Measurements from ENCODE around the gene COPB1.
A peak's percentile ranks its signal among the peaks of the same experiment; 100 is the strongest.

The COPB1 gene

DNA sequence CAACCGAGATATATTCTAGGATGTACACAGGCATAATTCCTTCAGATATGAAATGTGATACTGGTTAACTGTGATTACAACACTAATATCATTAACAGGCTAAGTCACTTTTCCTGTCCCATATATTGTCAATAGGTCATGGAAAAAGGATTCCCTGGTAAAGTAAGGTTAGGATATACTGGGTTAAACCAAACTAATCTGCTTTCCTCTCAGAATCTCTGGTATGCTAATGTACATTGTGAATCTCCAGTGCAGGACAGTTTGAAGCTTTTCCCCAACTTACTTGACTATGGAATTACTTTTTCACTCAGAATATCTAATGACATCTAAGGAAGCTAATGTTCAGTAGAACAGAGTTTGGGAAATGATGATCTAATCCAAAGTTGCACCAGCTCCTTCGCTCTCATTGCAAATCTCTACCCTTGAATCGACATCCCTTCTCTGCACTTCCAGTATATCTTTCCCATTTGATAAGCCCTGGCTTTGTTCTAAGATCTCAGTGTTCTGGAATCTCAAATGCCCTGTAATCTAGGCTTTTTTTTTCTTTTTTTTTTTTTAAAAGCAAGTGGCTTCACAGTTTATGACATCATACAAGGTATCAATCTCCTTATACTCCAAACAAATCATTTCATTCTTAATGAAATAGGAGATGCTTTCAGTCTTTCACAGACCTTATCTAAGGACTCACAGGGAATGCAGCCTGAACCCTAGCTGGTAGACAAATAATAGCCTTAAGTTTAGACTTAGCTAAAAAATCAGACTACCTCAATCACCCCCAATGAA lies 43.8 kb downstream of the COPB1 start:
- no peaks in the 10 kb centered on the region for H3K27me3 ChIP-seq (ENCODE audit: insufficient read depth, low read length, poor library complexity, severe bottlenecking)

DNA sequence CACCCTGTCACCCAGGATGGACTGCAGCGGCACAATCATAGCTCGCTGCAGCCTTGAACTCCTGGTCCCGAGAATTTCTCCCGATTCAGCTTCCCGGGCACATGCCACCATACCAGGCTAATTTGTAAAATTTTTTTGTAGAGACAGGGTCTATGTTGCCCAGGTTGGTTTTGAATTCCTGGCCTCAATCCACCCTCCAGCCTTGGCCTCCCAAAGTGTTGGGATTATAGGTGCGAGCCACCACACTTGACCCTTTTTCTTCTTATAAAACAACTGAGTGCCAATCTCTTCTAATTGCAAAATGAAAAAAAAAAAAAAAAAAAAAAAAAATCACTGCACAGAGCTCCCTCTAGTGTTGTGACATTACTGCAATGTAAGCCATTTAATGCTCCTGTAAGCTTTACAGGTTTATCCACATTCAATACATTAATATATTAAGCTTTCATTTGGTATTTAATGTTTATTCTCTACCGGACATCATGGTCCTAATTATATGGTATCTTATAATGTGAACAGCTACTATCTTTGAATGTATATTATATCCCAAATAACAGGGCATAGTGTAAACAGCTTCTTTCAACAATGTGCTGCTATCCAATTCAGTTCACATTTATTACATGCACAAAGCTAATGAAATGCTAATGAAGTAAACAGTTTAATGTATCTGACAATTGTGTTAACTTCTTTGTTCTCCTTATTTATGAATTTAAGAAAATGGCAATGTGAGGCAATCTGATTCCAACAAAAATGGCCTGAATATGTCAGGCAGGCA lies 44.6 kb downstream of the COPB1 start:
- H3K9me2 ChIP-seq (replicated peaks; ENCODE audit: low read depth, low read length): no peaks in the 10 kb centered on the region
- no peaks in the 10 kb centered on the region for H3K27me3 ChIP-seq (ENCODE audit: insufficient read depth, low read length, poor library complexity, severe bottlenecking)
- H2AFZ ChIP-seq (ENCODE audit: low read length): no peak overlapping the region
- H3K9ac ChIP-seq (ENCODE audit: low read depth, low read length, poor library complexity, severe bottlenecking): no peak overlapping the region
- peaks cover 37% of the 10 kb centered on the region; the same call in 1 of the 2 replicates for H3K36me3 ChIP-seq (ENCODE audit: insufficient read depth, low read length)
- H3K4me3 ChIP-seq (ENCODE audit: low read length, poor library complexity, severe bottlenecking): no peak overlapping the region
- H3K79me2 ChIP-seq (ENCODE audit: insufficient read depth, low read length): no peaks in the 10 kb centered on the region
- H3K4me1 ChIP-seq (ENCODE audit: insufficient read depth, low read length, poor library complexity, severe bottlenecking): peaks cover 2% of the 10 kb centered on the region
- H3K4me2 ChIP-seq (ENCODE audit: low read depth, low read length, poor library complexity, severe bottlenecking): no peak overlapping the region
- H4K20me1 ChIP-seq (ENCODE audit: insufficient read depth, low read length, poor library complexity, severe bottlenecking): no peaks in the 10 kb centered on the region
- no peak for TF ChIP-seq EZH2phosphoT487 (IDR thresholded peaks at IDR 0.05; ENCODE audit: borderline replicate concordance)
- TF ChIP-seq, protein P1, sequence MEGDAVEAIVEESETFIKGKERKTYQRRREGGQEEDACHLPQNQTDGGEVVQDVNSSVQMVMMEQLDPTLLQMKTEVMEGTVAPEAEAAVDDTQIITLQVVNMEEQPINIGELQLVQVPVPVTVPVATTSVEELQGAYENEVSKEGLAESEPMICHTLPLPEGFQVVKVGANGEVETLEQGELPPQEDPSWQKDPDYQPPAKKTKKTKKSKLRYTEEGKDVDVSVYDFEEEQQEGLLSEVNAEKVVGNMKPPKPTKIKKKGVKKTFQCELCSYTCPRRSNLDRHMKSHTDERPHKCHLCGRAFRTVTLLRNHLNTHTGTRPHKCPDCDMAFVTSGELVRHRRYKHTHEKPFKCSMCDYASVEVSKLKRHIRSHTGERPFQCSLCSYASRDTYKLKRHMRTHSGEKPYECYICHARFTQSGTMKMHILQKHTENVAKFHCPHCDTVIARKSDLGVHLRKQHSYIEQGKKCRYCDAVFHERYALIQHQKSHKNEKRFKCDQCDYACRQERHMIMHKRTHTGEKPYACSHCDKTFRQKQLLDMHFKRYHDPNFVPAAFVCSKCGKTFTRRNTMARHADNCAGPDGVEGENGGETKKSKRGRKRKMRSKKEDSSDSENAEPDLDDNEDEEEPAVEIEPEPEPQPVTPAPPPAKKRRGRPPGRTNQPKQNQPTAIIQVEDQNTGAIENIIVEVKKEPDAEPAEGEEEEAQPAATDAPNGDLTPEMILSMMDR (conservative IDR thresholded peaks at IDR 0.05; ENCODE audit: low read length): peak; percentile 78
- no peaks in the 10 kb centered on the region for H3K9me3 ChIP-seq (ENCODE audit: insufficient read depth, low read depth, low read length)
- no peaks in the 10 kb centered on the region for H3F3A ChIP-seq (ENCODE audit: low read depth)

More for the DNA sequence above, 43.8 kb downstream of the COPB1 start:
- peaks cover 2% of the 10 kb centered on the region for H3K4me1 ChIP-seq (ENCODE audit: insufficient read depth, low read length, poor library complexity, severe bottlenecking)
- no peaks in the 10 kb centered on the region for H4K20me1 ChIP-seq (ENCODE audit: insufficient read depth, low read length, poor library complexity, severe bottlenecking)
- H3F3A ChIP-seq (ENCODE audit: low read depth): no peaks in the 10 kb centered on the region
- TF ChIP-seq, protein P1 (conservative IDR thresholded peaks at IDR 0.05; ENCODE audit: low read length): no peak
- TF ChIP-seq EZH2phosphoT487 (IDR thresholded peaks at IDR 0.05; ENCODE audit: borderline replicate concordance): no peak
- H3K9me3 ChIP-seq (ENCODE audit: insufficient read depth, low read depth, low read length): no peaks in the 10 kb centered on the region
- H3K9ac ChIP-seq (ENCODE audit: low read depth, low read length, poor library complexity, severe bottlenecking): no peak overlapping the region
- H2AFZ ChIP-seq (ENCODE audit: low read length): no peak overlapping the region
- no peak overlapping the region for H3K4me3 ChIP-seq (ENCODE audit: low read length, poor library complexity, severe bottlenecking)
- peaks cover 44% of the 10 kb centered on the region; the same call in 1 of the 2 replicates for H3K36me3 ChIP-seq (ENCODE audit: insufficient read depth, low read length)
- H3K79me2 ChIP-seq (ENCODE audit: insufficient read depth, low read length): no peaks in the 10 kb centered on the region
- no peaks in the 10 kb centered on the region for H3K9me2 ChIP-seq (replicated peaks; ENCODE audit: low read depth, low read length)
- H3K4me2 ChIP-seq (ENCODE audit: low read depth, low read length, poor library complexity, severe bottlenecking): no peak overlapping the region

- no peak overlapping the region for H3K4me3 ChIP-seq (ENCODE audit: low read length, poor library complexity, severe bottlenecking)
- H2AFZ ChIP-seq (ENCODE audit: low read length): no peak overlapping the region
- no peaks in the 10 kb centered on the region for H4K20me1 ChIP-seq (ENCODE audit: insufficient read depth, low read length, poor library complexity, severe bottlenecking)
- peaks cover 6% of the 10 kb centered on the region for H3K4me1 ChIP-seq (ENCODE audit: insufficient read depth, low read length, poor library complexity, severe bottlenecking)
- no peaks in the 10 kb centered on the region for H3K9me2 ChIP-seq (replicated peaks; ENCODE audit: low read depth, low read length)
- no peaks in the 10 kb centered on the region for H3K9me3 ChIP-seq (ENCODE audit: insufficient read depth, low read depth, low read length)
- no peak overlapping the region for H3K9ac ChIP-seq (ENCODE audit: low read depth, low read length, poor library complexity, severe bottlenecking)
- H3K27me3 ChIP-seq (ENCODE audit: insufficient read depth, low read length, poor library complexity, severe bottlenecking): no peaks in the 10 kb centered on the region
- H3F3A ChIP-seq (ENCODE audit: low read depth): no peaks in the 10 kb centered on the region
- peaks cover 10% of the 10 kb centered on the region; the same call in 1 of the 2 replicates for H3K36me3 ChIP-seq (ENCODE audit: insufficient read depth, low read length)
- H3K4me2 ChIP-seq (ENCODE audit: low read depth, low read length, poor library complexity, severe bottlenecking): no peak overlapping the region
- TF ChIP-seq, protein P1 (conservative IDR thresholded peaks at IDR 0.05; ENCODE audit: low read length): no peak
- TF ChIP-seq EZH2phosphoT487 (IDR thresholded peaks at IDR 0.05; ENCODE audit: borderline replicate concordance): no peak
- no peaks in the 10 kb centered on the region for H3K79me2 ChIP-seq (ENCODE audit: insufficient read depth, low read length)
Measured at GRCh38 chr11:14451825-14452224, 47.8 kb downstream of the COPB1 start.

All from Loucy (cell line).